Right lobe of liver (tissue), 6 donors: ENCODE measurements around the gene CDKAL1. TPM values are rescaled to one million over a fixed set of nuclear protein-coding genes. Genes with fewer than 3 reads are reported as not detected.

Source experiments
- ATAC-seq, 4 donors: fragments of 200-7000 bp; cut with Tn5 transposase; one replicate each; pipeline ENCODE4 v1.9.1; 2020; ENCODE audit warnings: mild to moderate bottlenecking in 4 of 4, moderate library complexity in 4 of 4
- DNase-seq, 3 donors: peaks; one replicate each; pipeline ENCODE4 v3.0.0-alpha.2; 2020
- H3K27ac ChIP-seq, 3 donors: fragments of 200-600 bp; one replicate each; pipeline ENCODE4 v1.8.0; 2022
- H3K27me3 ChIP-seq, 2 donors: fragments of 200-600 bp; one replicate each; pipeline ENCODE4 v1.8.0; 2022
- H3K36me3 ChIP-seq, 4 donors: fragments of 200-600 bp; sonication (generic) in 1 of 4; one replicate each; pipeline versions ENCODE4 v1.5.1 to v1.8.0; 2017 to 2022; ENCODE audit warnings: control low read depth in 1 of 4
- H3K4me1 ChIP-seq, 4 donors: fragments of 200-600 bp; sonication (generic) in 1 of 4; one replicate each; pipeline versions ENCODE4 v1.5.1 to v1.8.0; 2017 to 2022; ENCODE audit warnings: control low read depth in 1 of 4
- H3K4me3 ChIP-seq, 3 donors: fragments of 200-600 bp; one replicate each; pipeline ENCODE4 v1.8.0; 2022
- H3K9me3 ChIP-seq, 4 donors: fragments of 200-600 bp; sonication (generic) in 1 of 4; one replicate each; pipeline versions ENCODE4 v1.5.1 to v1.8.0; 2017 to 2022; ENCODE audit warnings: control low read depth in 1 of 4
- CTCF ChIP-seq, 4 donors: fragments of 200-600 bp in 3 of 4; fragments of 450-650 bp in 1 of 4; IDR thresholded peaks; one replicate each; pipeline versions ENCODE4 v1.5.1 to v1.8.0; 2016 to 2022; ENCODE audit warnings: antibody characterized with exemption in 4 of 4, mild to moderate bottlenecking in 2 of 4
- POLR2A ChIP-seq: fragments of 450-650 bp; IDR thresholded peaks from one replicate; pipeline ENCODE4 v1.6.1; 2017; ENCODE audit warnings: antibody characterized with exemption, mild to moderate bottlenecking
- WGBS: methylation state at CpG from one replicate; pipeline ENCODE4 v1.1.6; 2018; ENCODE audit warnings: low coverage, low lambda C conversion rate; ENCODE audit not compliant: insufficient coverage; ENCODE audit errors: missing lambda C conversion rate; 5-methylcytosine and 5-hydroxymethylcytosine counted together
- intact Hi-C, 2 donors: fragments of 100-400 bp; cut with DNase I; formaldehyde crosslinking; loops; one replicate each; pipeline versions ENCODE4 v1.11.2 to v1.14.1; 2022
- total RNA-seq, 6 experiments: library from RNA; depleted of rRNA in 2 of 6; stranded (reverse); fragments of >200 nt in 2 of 6; fragmentation: NEBNext Ultra II Directional in 3 of 6; extraction: Animal tissue kit (Norgen Biotek cat#: 25700) in 3 of 6; gene quantifications; one replicate each; pipeline versions ENCODE4 v1.1.0 to v1.2.4, GENCODE V29; 2016 to 2023
- donor health status: DM: no; HTN: yes; CAD: no.
- donor health status: DM: no; HTN: no; CAD: no.
- donor health status: DM: no; HTN: no; CAD: no.
- donor health status: DM: no; HTN: yes; CAD: no.
- donor health status: DM: no; HTN: yes; CAD: no.

CDKAL1 gene
- total RNA-seq, 6 experiments from 2014 or later: 4.5 to 7.0 (median 6.2) TPM

- 80% methylated on average over 2 of the region's 2 CpGs for WGBS
- H3K4me1 ChIP-seq: no peaks in the 10 kb centered on the region
- no peak overlapping the region for H3K4me3 ChIP-seq
- no peaks in the 10 kb centered on the region for H3K27me3 ChIP-seq
- intact Hi-C loops: no loop called here
- no peaks in the 10 kb centered on the region for H3K9me3 ChIP-seq
- H3K36me3 ChIP-seq: no peaks in the 10 kb centered on the region
- TF ChIP-seq POLR2A (no peak), CTCF (IDR thresholded peaks at IDR 0.05) (no peak)
- ATAC-seq (no peak), DNase-seq (no peak)
- H3K27ac ChIP-seq: no peak overlapping the region
Measured at GRCh38 chr6:20672038-20672437, 137.8 kb downstream of the CDKAL1 start.

GRCh38 chr6:20673458-20673857, 139.2 kb downstream of the CDKAL1 start:
- 97% methylated on average over 4 of the region's 4 CpGs for WGBS
- TF ChIP-seq CTCF (IDR thresholded peaks at IDR 0.05) (no peak), POLR2A (no peak)
- H3K27me3 ChIP-seq: no peaks in the 10 kb centered on the region
- H3K4me1 ChIP-seq: no peaks in the 10 kb centered on the region
- H3K27ac ChIP-seq: no peak overlapping the region
- H3K9me3 ChIP-seq: no peaks in the 10 kb centered on the region
- ATAC-seq (no peak), DNase-seq (no peak)
- H3K4me3 ChIP-seq: no peak overlapping the region
- intact Hi-C loops: no loop called here
- H3K36me3 ChIP-seq: no peaks in the 10 kb centered on the region

DNA sequence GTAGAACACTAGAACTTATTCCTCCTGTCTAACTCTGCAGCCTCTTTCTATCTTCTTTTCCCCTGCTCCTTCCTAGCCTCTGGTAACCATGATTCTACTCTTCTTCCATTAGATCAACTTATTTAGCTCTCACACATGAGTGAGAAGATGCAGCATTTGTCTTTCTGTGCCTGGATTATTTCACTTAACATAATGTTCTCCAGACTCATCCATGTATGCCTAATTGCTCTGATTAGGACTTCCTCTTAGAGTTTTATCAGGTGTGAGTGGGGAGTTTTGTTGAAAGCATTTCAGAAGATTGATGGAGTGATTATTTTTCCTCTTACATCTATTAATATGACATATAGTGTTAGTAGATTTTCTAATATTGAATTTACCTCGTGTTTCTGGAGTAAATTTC, 140.4 kb downstream of the CDKAL1 start:
- Histone ChIP-seq H3K27me3 (no peaks in the 10 kb centered on the region), H3K4me1 (no peaks in the 10 kb centered on the region), H3K4me3 (no peak overlapping the region), H3K36me3 (no peaks in the 10 kb centered on the region), H3K27ac (no peak overlapping the region), H3K9me3 (no peaks in the 10 kb centered on the region)
- DNase-seq (no peak), ATAC-seq (no peak)
- intact Hi-C loops: no loop called here
- no peak for TF ChIP-seq POLR2A
- no peak for TF ChIP-seq CTCF (IDR thresholded peaks at IDR 0.05)
- WGBS: 47% methylated on average over 1 of the region's 1 CpG

GRCh38 chr6:20678831-20679352, 144.6 kb downstream of the CDKAL1 start:
- Histone ChIP-seq H3K4me3 (no peak overlapping the region), H3K27ac (no peak overlapping the region), H3K36me3 (no peaks in the 10 kb centered on the region), H3K27me3 (no peaks in the 10 kb centered on the region), H3K4me1 (peaks cover 0 to 9% (median 0%) of the 10 kb centered on the region in 4 donors), H3K9me3 (no peaks in the 10 kb centered on the region)
- 100% methylated on average over 2 of the region's 2 CpGs for WGBS
- intact Hi-C loops: no loop called here
- DNase-seq (no peak), ATAC-seq (no peak)
- TF ChIP-seq CTCF (IDR thresholded peaks at IDR 0.05) (no peak), POLR2A (no peak)

DNA sequence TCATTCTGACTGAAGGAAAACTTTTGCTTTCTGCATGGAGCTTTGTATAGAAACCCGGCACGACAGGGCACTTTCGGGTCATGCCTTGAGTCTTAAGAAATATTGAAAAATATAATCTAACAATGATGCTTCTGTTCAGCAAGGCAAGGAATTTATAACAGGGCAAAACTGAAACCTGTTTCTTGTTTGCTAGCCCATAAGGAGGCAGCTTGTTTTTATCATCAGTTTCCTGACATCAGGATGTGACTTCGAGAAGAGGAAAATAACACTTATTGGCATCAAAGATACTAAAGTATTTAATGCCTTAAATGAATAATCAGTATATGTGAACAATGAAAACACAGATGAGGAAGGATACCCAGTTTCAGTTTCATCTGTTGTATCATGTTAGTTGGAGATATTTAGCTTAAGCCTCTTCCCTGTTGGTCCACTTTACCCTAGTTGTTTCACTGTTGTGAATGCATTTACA, 146.5 kb downstream of the CDKAL1 start:
- Histone ChIP-seq H3K27ac (no peak overlapping the region), H3K36me3 (no peaks in the 10 kb centered on the region), H3K4me1 (peaks cover 0 to 9% (median 0%) of the 10 kb centered on the region in 4 donors), H3K9me3 (no peaks in the 10 kb centered on the region), H3K4me3 (no peak overlapping the region), H3K27me3 (no peaks in the 10 kb centered on the region)
- peak; percentile 18 to 48 (median 32) for ATAC-seq
- WGBS: 31% methylated on average over 4 of the region's 4 CpGs
- intact Hi-C loops: no loop called here
- no peak for DNase-seq
- TF ChIP-seq CTCF (IDR thresholded peaks at IDR 0.05) (no peak), POLR2A (no peak)
